DND-41 (cell line): Measurements from ENCODE around the gene MCTP1.

Source experiments
- ATAC-seq: fragments of 200-7000 bp; cut with Tn5 transposase; 3 replicates; pipeline ENCODE4 v1.9.1; 2021; ENCODE audit warnings: low read depth; ENCODE audit not compliant: insufficient read depth
- DNase-seq: peaks from one replicate; pipeline ENCODE4 v3.0.0-alpha.2; 2020
- H2AFZ ChIP-seq: 2 replicates; pipeline ENCODE4 v1.6.0; 2012; ENCODE audit warnings: low read depth, low read length
- H3K27ac ChIP-seq: 2 replicates; pipeline ENCODE4 v1.5.1; 2012; ENCODE audit warnings: low read length, inconsistent platforms
- H3K27me3 ChIP-seq: fragments of 200-600 bp; sonication (generic); 2 replicates; pipeline ENCODE4 v1.6.0; 2012; ENCODE audit warnings: low read length, mild to moderate bottlenecking, inconsistent platforms; ENCODE audit not compliant: insufficient read depth, poor library complexity
- H3K36me3 ChIP-seq: 2 replicates; pipeline ENCODE4 v1.5.1; 2012; ENCODE audit warnings: low read length, inconsistent platforms; ENCODE audit not compliant: insufficient read depth
- H3K4me1 ChIP-seq: 2 replicates; pipeline ENCODE4 v1.5.1; 2012; ENCODE audit warnings: mild to moderate bottlenecking, low read length; ENCODE audit not compliant: insufficient read depth
- H3K4me2 ChIP-seq: 2 replicates; pipeline ENCODE4 v1.6.0; 2012; ENCODE audit warnings: mild to moderate bottlenecking, moderate library complexity, low read length, inconsistent platforms; ENCODE audit not compliant: insufficient read depth
- H3K4me3 ChIP-seq, 2 experiments: fragments of 200-600 bp in 1 of 2; shearing (Covaris generic) in 1 of 2; 2 replicates each; pipeline ENCODE4 v1.5.1; 2012 to 2016; ENCODE audit warnings: inconsistent platforms in 2 of 2, low read length in 2 of 2, mild to moderate bottlenecking in 2 of 2, low read depth in 1 of 2, moderate library complexity in 1 of 2
- H3K79me2 ChIP-seq: 2 replicates; pipeline ENCODE4 v1.6.0; 2012; ENCODE audit warnings: low read length, inconsistent platforms; ENCODE audit not compliant: insufficient read depth
- H3K9ac ChIP-seq: 2 replicates; pipeline ENCODE4 v1.6.0; 2012; ENCODE audit warnings: low read depth, mild to moderate bottlenecking, inconsistent platforms, low read length, moderate library complexity
- H3K9me3 ChIP-seq: 2 replicates; pipeline ENCODE4 v1.5.1; 2012; ENCODE audit warnings: low read length, moderate library complexity, mild to moderate bottlenecking, inconsistent platforms; ENCODE audit not compliant: insufficient read depth, severe bottlenecking
- H4K20me1 ChIP-seq: 2 replicates; pipeline ENCODE4 v1.6.0; 2012; ENCODE audit warnings: low read length; ENCODE audit not compliant: insufficient read depth
- EZH2 ChIP-seq: IDR thresholded peaks from 3 replicates; pipeline ENCODE4 v1.6.1; 2012; ENCODE audit warnings: borderline replicate concordance, low read depth, mild to moderate bottlenecking, moderate library complexity, low read length, inconsistent platforms; ENCODE audit not compliant: severe bottlenecking
- TF ChIP-seq, protein P1 (sequence below): IDR thresholded peaks from 2 replicates; pipeline ENCODE4 v1.5.1; 2012; ENCODE audit warnings: borderline replicate concordance, low read length, moderate library complexity, mild to moderate bottlenecking; ENCODE audit not compliant: poor library complexity, severe bottlenecking; ENCODE audit errors: extremely low read depth

The MCTP1 gene

DNA sequence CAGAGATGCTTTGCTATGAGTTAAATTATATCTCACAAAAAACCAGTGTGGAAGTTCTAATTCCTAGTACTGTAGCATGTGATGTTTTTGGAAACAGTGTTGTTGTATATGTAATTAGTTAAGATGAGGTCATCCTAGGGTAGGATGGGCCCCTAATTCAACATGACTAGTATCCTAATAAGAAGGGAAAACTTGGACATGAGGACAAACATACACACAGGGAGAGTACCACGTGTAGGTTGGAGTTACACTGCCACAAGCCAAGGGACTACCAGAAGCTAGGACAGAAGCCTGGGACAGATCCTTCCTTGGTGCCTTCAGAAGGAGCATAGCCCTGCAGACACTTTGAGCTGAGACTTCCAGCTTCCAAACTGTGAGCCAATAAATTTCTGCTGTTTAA is 234.2 kb downstream of the MCTP1 start:
- TF ChIP-seq, protein P1, sequence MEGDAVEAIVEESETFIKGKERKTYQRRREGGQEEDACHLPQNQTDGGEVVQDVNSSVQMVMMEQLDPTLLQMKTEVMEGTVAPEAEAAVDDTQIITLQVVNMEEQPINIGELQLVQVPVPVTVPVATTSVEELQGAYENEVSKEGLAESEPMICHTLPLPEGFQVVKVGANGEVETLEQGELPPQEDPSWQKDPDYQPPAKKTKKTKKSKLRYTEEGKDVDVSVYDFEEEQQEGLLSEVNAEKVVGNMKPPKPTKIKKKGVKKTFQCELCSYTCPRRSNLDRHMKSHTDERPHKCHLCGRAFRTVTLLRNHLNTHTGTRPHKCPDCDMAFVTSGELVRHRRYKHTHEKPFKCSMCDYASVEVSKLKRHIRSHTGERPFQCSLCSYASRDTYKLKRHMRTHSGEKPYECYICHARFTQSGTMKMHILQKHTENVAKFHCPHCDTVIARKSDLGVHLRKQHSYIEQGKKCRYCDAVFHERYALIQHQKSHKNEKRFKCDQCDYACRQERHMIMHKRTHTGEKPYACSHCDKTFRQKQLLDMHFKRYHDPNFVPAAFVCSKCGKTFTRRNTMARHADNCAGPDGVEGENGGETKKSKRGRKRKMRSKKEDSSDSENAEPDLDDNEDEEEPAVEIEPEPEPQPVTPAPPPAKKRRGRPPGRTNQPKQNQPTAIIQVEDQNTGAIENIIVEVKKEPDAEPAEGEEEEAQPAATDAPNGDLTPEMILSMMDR, result no peak
- no peak for TF ChIP-seq EZH2
- no peak overlapping the region for H3K4me2 ChIP-seq
- H3K4me1 ChIP-seq, result no peaks in the 10 kb centered on the region
- DNase-seq (no peak), ATAC-seq (no peak)
- H3K36me3 ChIP-seq, result no peaks in the 10 kb centered on the region
- no peaks in the 10 kb centered on the region for H4K20me1 ChIP-seq
- peaks cover 2% of the 10 kb centered on the region; the same call in 1 of the 2 replicates for H3K79me2 ChIP-seq
- no peak overlapping the region for H2AFZ ChIP-seq
- H3K9ac ChIP-seq, result no peak overlapping the region
- no peak overlapping the region for H3K27ac ChIP-seq
- no peak overlapping the region for H3K4me3 ChIP-seq
- H3K27me3 ChIP-seq, result no peaks in the 10 kb centered on the region
- no peaks in the 10 kb centered on the region for H3K9me3 ChIP-seq

DNA sequence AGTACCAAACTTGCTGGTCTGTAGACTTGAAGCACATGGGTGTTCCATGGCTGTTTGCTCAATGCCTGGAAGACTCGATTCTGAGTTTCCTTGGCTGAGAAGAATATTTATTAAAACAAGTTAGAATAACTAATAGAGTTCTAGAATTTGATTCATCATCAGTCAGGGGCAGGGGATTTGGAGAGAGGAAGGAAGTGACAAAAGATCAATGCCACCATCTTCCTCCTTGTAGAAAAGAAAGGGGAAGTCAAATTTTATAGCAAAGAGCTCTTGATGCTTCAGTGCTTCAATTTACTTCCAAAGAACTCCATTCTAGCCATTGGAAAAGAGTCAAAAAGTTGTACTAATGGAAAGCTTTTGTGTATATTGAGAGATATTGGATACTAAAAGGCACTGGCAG is 236.3 kb downstream of the MCTP1 start:
- H3K4me1 ChIP-seq, result no peaks in the 10 kb centered on the region
- H4K20me1 ChIP-seq, result no peaks in the 10 kb centered on the region
- H3K4me3 ChIP-seq, result no peak overlapping the region
- no peaks in the 10 kb centered on the region for H3K9me3 ChIP-seq
- no peak overlapping the region for H3K4me2 ChIP-seq
- no peaks in the 10 kb centered on the region for H3K27me3 ChIP-seq
- TF ChIP-seq, protein P1, result no peak
- no peak for TF ChIP-seq EZH2
- H3K79me2 ChIP-seq, result peaks cover 2% of the 10 kb centered on the region; the same call in 1 of the 2 replicates
- no peak overlapping the region for H2AFZ ChIP-seq
- H3K27ac ChIP-seq, result no peak overlapping the region
- no peak overlapping the region for H3K9ac ChIP-seq
- H3K36me3 ChIP-seq, result no peaks in the 10 kb centered on the region
- DNase-seq (no peak), ATAC-seq (no peak)

DNA sequence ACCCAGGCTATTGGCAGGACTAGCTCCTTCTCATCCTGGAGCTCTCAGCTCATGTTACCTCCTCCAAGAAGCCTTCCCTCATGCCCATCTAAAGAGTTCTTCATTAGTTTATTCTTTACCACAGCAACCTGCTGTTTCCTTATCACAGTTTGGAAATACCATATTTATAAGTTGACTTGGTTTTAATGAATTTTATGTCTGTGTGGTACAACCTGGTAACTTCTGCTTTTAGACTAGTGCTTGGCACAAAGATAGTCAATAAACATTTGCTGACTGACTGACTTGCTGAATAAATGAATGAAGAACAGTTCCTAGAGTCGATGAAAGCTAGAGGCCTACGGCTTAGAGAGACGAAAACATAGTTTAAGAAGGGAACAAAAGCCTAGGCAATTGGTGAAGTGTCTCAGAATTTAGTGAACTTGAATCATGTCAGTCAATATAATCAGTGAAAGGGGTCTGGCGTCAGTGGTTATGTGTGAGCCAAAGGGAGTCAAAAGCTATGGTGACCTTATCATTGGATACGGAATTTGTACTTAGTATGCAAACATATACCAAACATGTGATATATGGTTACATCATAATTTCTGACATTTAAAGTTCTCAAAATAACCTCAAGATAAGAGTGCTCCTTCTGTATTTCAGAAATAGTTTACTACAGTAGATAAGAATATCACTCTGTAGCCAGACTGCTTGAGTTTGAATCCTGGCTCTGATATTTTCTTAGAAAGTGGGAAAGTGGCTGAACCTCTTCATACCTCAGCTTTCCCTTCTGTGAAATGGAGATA is 239.5 kb downstream of the MCTP1 start:
- Histone ChIP-seq H4K20me1 (no peaks in the 10 kb centered on the region), H3K4me2 (no peak overlapping the region), H3K27me3 (no peaks in the 10 kb centered on the region), H3K9me3 (no peaks in the 10 kb centered on the region), H2AFZ (no peak overlapping the region), H3K27ac (no peak overlapping the region), H3K4me3 (no peak overlapping the region), H3K4me1 (no peaks in the 10 kb centered on the region), H3K36me3 (no peaks in the 10 kb centered on the region), H3K79me2 (peaks cover 1% of the 10 kb centered on the region; the same call in 1 of the 2 replicates), H3K9ac (no peak overlapping the region)
- no peak for DNase-seq
- no peak for ATAC-seq
- TF ChIP-seq, protein P1, result no peak
- no peak for TF ChIP-seq EZH2
